Measurements from ENCODE around the gene TAF3.

DNA sequence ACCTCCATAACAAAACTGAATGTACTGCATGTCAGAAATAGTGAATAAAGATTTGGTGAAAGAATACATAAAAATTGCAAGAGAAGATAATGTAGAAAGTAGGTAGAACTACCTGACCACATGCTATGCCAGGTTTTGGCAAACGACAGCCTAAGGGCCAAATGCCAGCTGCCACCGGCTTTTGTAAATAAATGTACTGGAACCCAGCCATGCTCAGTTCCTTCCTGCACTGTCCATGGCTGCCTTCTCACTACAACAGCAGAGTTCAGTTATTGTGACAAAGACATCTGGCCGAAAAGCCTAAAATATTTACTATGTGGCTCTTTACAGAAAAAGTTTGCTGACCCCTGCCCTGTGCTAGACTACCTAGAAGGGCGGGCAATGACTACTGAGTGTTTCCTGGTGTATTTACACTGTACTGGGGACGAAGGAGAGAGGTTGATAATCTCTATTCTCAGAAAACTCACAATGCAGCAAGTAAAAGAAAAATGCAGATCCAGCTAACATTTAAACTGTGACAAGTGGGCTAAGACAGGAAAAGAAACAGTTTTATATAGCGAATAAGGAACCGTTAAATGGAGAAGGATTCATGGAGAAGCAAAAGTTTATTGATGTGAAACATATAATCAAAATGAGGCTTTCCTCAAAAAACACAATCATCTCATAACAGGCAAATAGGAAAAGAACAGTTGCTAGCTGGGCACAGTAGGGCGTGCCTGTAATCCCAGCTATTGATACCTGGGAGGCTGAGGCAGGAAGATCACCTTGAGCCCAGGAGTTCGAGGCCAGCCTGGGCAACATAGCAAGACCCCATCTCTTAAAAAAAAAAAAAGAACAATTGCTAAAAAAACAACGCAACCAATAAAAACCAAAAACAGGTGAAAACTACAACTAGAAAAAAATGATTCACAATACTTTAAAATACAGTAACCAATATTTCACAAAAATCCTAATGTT, 44.2 kb upstream of the TAF3 start:
- TF ChIP-seq, protein P1, sequence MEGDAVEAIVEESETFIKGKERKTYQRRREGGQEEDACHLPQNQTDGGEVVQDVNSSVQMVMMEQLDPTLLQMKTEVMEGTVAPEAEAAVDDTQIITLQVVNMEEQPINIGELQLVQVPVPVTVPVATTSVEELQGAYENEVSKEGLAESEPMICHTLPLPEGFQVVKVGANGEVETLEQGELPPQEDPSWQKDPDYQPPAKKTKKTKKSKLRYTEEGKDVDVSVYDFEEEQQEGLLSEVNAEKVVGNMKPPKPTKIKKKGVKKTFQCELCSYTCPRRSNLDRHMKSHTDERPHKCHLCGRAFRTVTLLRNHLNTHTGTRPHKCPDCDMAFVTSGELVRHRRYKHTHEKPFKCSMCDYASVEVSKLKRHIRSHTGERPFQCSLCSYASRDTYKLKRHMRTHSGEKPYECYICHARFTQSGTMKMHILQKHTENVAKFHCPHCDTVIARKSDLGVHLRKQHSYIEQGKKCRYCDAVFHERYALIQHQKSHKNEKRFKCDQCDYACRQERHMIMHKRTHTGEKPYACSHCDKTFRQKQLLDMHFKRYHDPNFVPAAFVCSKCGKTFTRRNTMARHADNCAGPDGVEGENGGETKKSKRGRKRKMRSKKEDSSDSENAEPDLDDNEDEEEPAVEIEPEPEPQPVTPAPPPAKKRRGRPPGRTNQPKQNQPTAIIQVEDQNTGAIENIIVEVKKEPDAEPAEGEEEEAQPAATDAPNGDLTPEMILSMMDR (IDR thresholded peaks at IDR 0.05): no peak
- TF ChIP-seq EP300 (IDR thresholded peaks at IDR 0.05): no peak
